Heart left ventricle (tissue), 16 donors: ENCODE data around the gene GATAD1. TPM values are rescaled to one million over a fixed set of nuclear protein-coding genes. Genes with fewer than 3 reads are reported as not detected.

Experiments
- ATAC-seq, 4 donors: fragments of 200-7000 bp; cut with Tn5 transposase; one replicate each; pipeline ENCODE4 v1.9.1; 2020 to 2022; ENCODE audit warnings: moderate library complexity in 4 of 4, mild to moderate bottlenecking in 3 of 4, moderate number of reproducible peaks in 1 of 4
- DNase-seq, 5 donors: peaks; one replicate each; pipeline ENCODE4 v3.0.0-alpha.2; 2020
- H3K27ac ChIP-seq, 12 donors: fragments of 200-600 bp; sonication (generic) in 4 of 12; one replicate each; pipeline versions ENCODE4 v1.5.0 to v1.8.0; 2016 to 2022; ENCODE audit warnings: mild to moderate bottlenecking in 2 of 12
- H3K27me3 ChIP-seq, 9 donors: fragments of 200-600 bp; sonication (generic) in 2 of 9; one replicate each; pipeline versions ENCODE4 v1.5.1 to v1.8.0; 2016 to 2022; ENCODE audit warnings: mild to moderate bottlenecking in 3 of 9
- H3K36me3 ChIP-seq, 9 donors: fragments of 200-600 bp; sonication (generic) in 2 of 9; one replicate each; pipeline versions ENCODE4 v1.5.0 to v1.8.0; 2018 to 2022; ENCODE audit warnings: mild to moderate bottlenecking in 2 of 9
- H3K4me1 ChIP-seq, 12 donors: fragments of 200-600 bp; sonication (generic) in 4 of 12; one replicate each; pipeline versions ENCODE4 v1.5.0 to v1.8.0; 2016 to 2022; ENCODE audit warnings: mild to moderate bottlenecking in 3 of 12
- H3K4me3 ChIP-seq, 12 donors: fragments of 200-600 bp; sonication (generic) in 4 of 12; one replicate each; pipeline versions ENCODE4 v1.5.0 to v1.8.0; 2017 to 2022; ENCODE audit warnings: mild to moderate bottlenecking in 9 of 12, moderate library complexity in 4 of 12
- H3K9me3 ChIP-seq, 12 donors: fragments of 200-600 bp; sonication (generic) in 4 of 12; one replicate each; pipeline versions ENCODE4 v1.5.0 to v1.8.0; 2016 to 2022; ENCODE audit warnings: mild to moderate bottlenecking in 1 of 12
- POLR2A ChIP-seq, 2 donors: fragments of 450-650 bp; IDR thresholded peaks; one replicate each; pipeline ENCODE4 v1.6.1; 2017; ENCODE audit warnings: antibody characterized with exemption in 2 of 2, mild to moderate bottlenecking in 2 of 2, moderate library complexity in 2 of 2
- WGBS, 4 donors: extraction: QIAGEN DNeasy Blood & Tissue Kit in 2 of 4; methylation state at CpG; one replicate each; pipeline versions ENCODE4 v1.1.5 to v1.1.7; 2013 to 2018; 5-methylcytosine and 5-hydroxymethylcytosine counted together
- intact Hi-C, 10 donors: fragments of 100-400 bp; cut with DNase I; formaldehyde crosslinking; loops; one replicate each; pipeline versions ENCODE4 v1.11.1 to v1.14.2; 2022
- polyA plus RNA-seq, 2 donors: library from polyadenylated mRNA; stranded (reverse); fragments of 200-250 nt; gene quantifications; one replicate each; pipeline ENCODE4 v1.2.3, GENCODE V29; 2013
- total RNA-seq, 9 donors: library from RNA; depleted of rRNA in 2 of 9; stranded (reverse); fragments of >200 nt in 2 of 9; fragmentation: NEBNext Ultra II Directional in 3 of 9; extraction: Animal tissue kit (Norgen Biotek cat#: 25700) in 3 of 9; gene quantifications; one replicate each; pipeline versions ENCODE4 v1.1.0 to v1.2.4, GENCODE V29; 2016 to 2023
- TF ChIP-seq, protein P1 (sequence below), 12 donors: fragments of 200-600 bp; sonication (generic) in 4 of 12; IDR thresholded peaks; one replicate each; pipeline versions ENCODE4 v1.5.0 to v1.8.0; 2018 to 2022; ENCODE audit warnings: antibody characterized with exemption in 12 of 12, mild to moderate bottlenecking in 5 of 12
- donor health status: ischemic (EF 13 %, LVEDD 7.1; RV severe dilation, severe dysfunction).
- donor health status: healthy with polysubstance abuse.
- donor health status: DM: no; HTN: yes; CAD: no.
- donor health status: DM: no; HTN: no; CAD: no.
- donor health status: ischemic (EF 25% LVEDD 6.9; RV normal size, moderate dysfunction).
- donor health status: ischemic (EF 25% LVEDD 5.7; RV mildly dilated, moderate dysfunction).
- donor health status: healthy.
- donor health status: DM: yes; HTN: yes; CAD: no.
- donor health status: ischemic (EF 35%, LVEDD 5.7; RV mildly dilated, moderate dysfunction).
- donor health status: nonischemic (EF 11% LVEDD 7.7; RV severe dilation, severe dysfunction).
- donor health status: DM: yes; HTN: yes; CAD: no.
- donor health status: PGD.
- donor health status: ischemic (EF 29% LVEDD 5.4; RV normal size, mild dysfunction).
- donor health status: nonischemic (EF 23%, LVEDD 6.1; RV moderate dilation, normal function).

Gene GATAD1
- total and polyA plus RNA-seq, 11 donors = 8.5 to 20.5 (median 13.8) TPM

DNA sequence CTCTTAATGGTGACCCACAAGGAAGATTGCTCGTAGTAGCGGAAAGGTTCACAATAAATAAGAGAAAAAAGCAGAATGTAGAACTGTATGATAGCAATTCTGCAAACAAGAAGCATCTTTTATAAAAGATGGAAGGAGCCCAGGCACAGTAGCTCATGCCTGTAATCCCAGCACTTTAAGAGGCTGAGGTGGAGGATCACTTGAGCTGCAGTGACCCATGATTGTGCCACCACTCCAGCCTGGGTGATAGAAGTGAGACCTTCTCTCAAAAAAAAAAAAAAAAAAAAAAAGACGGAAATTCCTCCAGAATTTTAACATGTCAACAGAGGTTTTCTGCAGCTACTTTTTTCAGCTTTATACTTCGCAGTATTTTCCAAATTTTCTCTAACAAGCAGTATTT, 13.2 kb downstream of the GATAD1 start:
- intact Hi-C loops = no loop called here
- H3K36me3 ChIP-seq = peaks cover 0 to 63% (median 53%) of the 10 kb centered on the region in 9 donors
- WGBS, 4 donors = 92 to 93% (median 93%) methylated on average over 4 of the region's 4 CpGs
- no peak for ATAC-seq
- no peak overlapping the region for H3K4me3 ChIP-seq
- no peaks in the 10 kb centered on the region for H3K4me1 ChIP-seq
- no peak for DNase-seq
- no peak for TF ChIP-seq POLR2A (IDR thresholded peaks at IDR 0.05)
- TF ChIP-seq, protein P1, sequence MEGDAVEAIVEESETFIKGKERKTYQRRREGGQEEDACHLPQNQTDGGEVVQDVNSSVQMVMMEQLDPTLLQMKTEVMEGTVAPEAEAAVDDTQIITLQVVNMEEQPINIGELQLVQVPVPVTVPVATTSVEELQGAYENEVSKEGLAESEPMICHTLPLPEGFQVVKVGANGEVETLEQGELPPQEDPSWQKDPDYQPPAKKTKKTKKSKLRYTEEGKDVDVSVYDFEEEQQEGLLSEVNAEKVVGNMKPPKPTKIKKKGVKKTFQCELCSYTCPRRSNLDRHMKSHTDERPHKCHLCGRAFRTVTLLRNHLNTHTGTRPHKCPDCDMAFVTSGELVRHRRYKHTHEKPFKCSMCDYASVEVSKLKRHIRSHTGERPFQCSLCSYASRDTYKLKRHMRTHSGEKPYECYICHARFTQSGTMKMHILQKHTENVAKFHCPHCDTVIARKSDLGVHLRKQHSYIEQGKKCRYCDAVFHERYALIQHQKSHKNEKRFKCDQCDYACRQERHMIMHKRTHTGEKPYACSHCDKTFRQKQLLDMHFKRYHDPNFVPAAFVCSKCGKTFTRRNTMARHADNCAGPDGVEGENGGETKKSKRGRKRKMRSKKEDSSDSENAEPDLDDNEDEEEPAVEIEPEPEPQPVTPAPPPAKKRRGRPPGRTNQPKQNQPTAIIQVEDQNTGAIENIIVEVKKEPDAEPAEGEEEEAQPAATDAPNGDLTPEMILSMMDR (IDR thresholded peaks at IDR 0.05) = no peak
- H3K9me3 ChIP-seq = no peaks in the 10 kb centered on the region
- H3K27me3 ChIP-seq = no peaks in the 10 kb centered on the region
- no peak overlapping the region for H3K27ac ChIP-seq

DNA sequence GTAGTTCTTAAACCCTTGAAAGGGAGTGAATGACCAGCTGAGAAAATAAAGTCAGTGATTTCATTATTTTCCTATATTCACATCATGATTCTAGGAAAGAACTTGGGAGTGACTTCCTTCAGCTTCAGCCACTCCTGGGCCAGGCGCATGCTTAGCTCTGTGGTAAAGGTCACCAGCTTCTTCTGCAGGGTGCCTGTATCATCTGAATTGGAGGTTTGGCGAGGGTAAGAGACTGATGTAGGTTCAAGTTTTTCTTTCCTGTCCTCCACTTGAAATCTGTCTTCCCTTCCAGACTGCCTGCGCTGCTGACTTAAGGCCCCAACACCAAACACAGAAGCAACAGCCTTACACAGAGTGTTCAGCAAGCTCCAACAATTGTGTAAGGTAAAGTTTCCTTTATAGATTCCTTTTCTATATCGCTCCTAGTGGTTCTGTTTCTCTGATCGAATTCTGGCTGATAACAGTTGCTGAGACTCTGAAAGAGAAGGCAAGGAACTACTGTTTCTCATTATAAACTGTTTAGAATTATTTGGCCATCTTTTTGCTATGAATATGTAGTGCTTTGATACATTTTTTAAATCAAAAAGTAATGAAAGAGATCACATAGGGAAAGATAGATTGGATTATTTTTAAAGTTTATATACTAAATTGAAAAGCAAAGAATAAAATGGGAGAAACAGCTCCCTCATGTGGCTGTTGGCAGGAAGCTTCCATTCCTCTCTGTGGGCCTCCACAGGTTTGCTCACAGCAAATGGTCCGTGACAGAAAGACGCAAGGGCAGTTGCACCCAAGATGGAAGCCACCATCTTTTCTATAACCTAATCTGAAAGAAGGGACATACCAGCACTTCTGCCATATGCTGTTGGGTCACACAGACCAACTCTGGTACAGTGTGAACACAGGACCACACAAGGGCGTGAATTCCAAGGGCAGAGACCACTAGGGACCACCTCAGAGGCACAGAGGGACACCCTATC, 14.0 kb downstream of the GATAD1 start:
- intact Hi-C loops = no loop called here
- 69 to 73% (median 69%) methylated on average over 8 of the region's 8 CpGs for WGBS, 4 donors
- Histone ChIP-seq H3K4me3 (no peak overlapping the region), H3K9me3 (no peaks in the 10 kb centered on the region), H3K27me3 (no peaks in the 10 kb centered on the region), H3K36me3 (peaks cover 0 to 63% (median 52%) of the 10 kb centered on the region in 9 donors), H3K4me1 (no peaks in the 10 kb centered on the region), H3K27ac (no peak overlapping the region)
- ATAC-seq = peak in 1 of 4 donors; percentile 38
- DNase-seq = no peak
- TF ChIP-seq, protein P1 (IDR thresholded peaks at IDR 0.05) = peak; percentile 33 to 69 (median 58)
- TF ChIP-seq POLR2A (IDR thresholded peaks at IDR 0.05) = no peak

DNA sequence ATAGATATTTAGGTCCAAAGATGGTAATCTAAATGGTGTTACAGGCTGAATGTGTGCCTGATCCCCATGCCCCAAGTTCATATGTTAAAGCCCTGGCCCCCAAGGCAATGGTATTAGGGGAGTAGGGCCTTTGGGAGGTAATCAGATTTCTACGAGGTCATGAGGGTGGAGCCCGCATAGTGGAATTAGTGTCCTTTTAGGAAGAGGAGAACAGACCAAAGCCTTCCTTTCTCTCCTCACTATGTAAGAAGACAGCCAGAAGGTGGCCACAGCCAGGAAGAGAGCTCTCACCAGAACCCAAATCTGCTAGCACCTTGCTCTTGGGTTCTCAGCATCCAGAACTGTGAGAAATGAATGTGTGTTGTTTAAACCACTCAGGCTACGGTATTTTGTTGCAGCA, 15.3 kb downstream of the GATAD1 start:
- intact Hi-C loops = no loop called here

DNA sequence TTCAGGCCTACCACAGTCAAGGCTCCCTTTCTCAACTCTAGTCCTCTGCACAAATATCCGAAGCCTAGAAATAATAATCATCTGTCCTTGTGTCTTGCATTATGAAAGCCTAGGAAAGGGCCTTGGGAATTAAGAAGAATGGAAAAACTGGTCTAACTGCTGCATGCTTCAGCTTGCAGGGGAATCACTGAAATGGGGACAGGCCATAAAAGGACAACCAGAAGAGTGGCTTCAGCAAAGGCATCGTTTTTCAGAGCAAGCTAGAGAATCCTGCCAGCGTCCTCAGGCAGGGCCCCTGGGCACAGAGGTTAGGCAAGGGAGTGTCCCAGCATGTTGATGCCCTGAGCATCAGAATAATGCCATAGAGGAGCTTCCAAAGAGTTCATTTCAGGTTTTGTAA, 17.2 kb downstream of the GATAD1 start:
- no peak for ATAC-seq
- no peak for TF ChIP-seq POLR2A (IDR thresholded peaks at IDR 0.05)
- TF ChIP-seq, protein P1 (IDR thresholded peaks at IDR 0.05) = no peak
- no peaks in the 10 kb centered on the region for H3K4me1 ChIP-seq
- H3K27me3 ChIP-seq = no peaks in the 10 kb centered on the region
- DNase-seq = no peak
- H3K9me3 ChIP-seq = no peaks in the 10 kb centered on the region
- WGBS, 4 donors = 70 to 84% (median 82%) methylated on average over 3 of the region's 3 CpGs
- peaks cover 0 to 58% (median 37%) of the 10 kb centered on the region in 9 donors for H3K36me3 ChIP-seq
- H3K4me3 ChIP-seq = no peak overlapping the region
- intact Hi-C loops = no loop called here
- no peak overlapping the region for H3K27ac ChIP-seq

More for the DNA sequence above, 15.3 kb downstream of the GATAD1 start:
- no peak for ATAC-seq
- no peak overlapping the region for H3K27ac ChIP-seq
- DNase-seq = no peak
- 93 to 95% (median 94%) methylated on average over 3 of the region's 3 CpGs for WGBS, 4 donors
- H3K4me1 ChIP-seq = no peaks in the 10 kb centered on the region
- TF ChIP-seq, protein P1 (IDR thresholded peaks at IDR 0.05) = no peak
- no peak for TF ChIP-seq POLR2A (IDR thresholded peaks at IDR 0.05)
- no peaks in the 10 kb centered on the region for H3K9me3 ChIP-seq
- peaks cover 0 to 61% (median 45%) of the 10 kb centered on the region in 9 donors for H3K36me3 ChIP-seq
- no peak overlapping the region for H3K4me3 ChIP-seq
- H3K27me3 ChIP-seq = no peaks in the 10 kb centered on the region
